Activated naive CD4-positive, alpha-beta T cell treated with Interleukin-2 at 50 U/mL for 16 hours (primary cell): ENCODE data around the gene HLX.

Source experiments
- DNase-seq: peaks from one replicate; pipeline ENCODE4 v3.0.0-alpha.2; 2020

Gene HLX

DNA sequence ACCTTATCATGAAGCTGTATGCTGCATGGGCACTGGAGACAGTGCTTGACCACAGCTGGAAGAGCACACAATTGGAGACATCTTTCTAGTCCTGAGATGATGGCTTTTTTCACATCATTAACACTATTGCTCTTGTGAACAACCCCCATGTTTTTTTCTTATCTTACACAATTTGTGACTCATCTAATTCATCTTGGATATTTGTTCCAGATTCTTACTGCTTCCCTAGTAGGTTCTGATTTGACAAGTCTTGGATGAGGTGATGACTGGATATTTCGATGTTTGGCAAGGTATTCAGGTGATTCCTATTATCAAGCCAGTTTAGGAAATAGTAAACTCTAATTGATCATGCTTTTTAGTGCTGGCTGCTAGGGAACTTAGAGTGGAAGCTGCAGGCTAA lies 23.7 kb downstream of the HLX start:
- DNase-seq: no peak

- no peak for DNase-seq
Measured at GRCh38 chr1:220904876-220905275, 25.6 kb downstream of the HLX start.

GRCh38 chr1:220905650-220906560 lies 26.7 kb downstream of the HLX start:
- DNase-seq: no peak

DNA sequence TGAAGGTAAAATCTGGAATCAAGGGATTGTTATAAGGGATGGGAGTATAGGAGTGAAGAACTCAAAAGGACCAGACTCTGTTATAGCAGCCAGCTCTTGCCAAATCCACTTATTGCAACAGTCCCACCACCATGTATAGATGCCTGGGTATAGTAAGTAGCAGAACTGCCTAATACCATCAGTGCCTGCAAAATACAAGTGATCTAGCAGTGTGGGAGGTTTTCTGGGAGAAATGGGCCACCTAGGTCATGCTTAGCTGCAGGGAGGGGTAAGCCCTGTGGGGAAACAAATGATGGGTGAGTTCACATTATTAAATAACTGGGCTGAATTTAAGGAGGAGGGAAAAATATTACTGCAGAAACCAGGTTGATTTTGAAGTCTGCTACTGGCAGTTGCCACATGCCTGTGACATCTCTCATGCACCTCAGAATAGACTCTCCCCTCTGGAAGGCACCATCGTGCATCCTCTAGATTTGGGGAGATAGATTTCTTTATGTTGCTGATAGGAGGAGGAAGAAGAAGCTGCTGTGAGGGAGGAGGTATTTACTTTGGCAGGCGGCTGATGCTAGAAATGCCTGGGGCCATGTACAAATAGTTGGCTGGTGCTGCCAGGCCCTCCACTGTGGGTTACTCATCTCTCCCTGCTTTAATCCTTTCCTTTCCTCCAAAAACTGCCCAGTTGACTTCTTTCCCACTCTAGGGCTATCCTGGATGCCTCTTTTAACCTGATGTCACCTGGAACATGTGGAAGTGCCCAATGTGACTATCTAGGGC lies 27.5 kb downstream of the HLX start:
- DNase-seq: no peak

DNA sequence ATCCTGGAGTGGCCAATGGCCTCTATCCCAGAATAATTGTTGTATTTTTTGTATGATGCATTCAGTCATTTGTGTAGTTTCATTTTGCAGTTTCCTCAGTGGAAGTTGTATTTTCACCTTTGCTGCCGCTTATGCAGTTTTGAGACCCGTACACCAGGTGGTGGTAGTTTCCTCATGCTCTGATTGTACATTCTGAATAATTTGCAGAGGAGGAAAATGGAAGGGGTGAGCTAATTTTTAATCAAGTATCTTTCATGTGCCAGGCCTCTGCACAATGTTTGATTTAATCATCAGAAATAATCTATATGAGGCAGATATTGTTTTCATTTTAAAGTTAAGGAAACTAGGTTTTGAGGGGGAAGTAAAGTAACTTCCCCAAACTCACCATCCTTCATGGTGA lies 29.5 kb downstream of the HLX start:
- no peak for DNase-seq

DNA sequence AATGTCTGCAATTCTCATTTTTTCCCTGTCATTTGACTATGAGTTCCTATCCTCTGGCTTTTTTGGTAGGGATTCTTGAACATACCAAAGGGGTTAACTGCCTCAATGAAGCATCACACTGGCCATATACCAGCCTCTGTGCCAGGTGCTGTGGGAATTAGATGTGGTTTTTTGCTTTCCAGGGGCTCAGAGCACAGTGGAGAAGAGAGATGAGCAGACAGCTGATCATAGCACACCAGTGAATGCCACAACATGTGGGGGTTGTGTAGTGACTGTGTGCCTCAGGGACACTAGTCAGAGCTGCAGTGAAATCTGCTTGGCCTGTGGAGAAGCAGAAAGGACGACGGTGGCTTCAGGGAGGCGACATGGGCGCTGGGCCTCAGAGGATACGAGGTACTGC lies 30.8 kb downstream of the HLX start:
- no peak for DNase-seq

GRCh38 chr1:220914283-220915116 lies 35.3 kb downstream of the HLX start:
- DNase-seq: no peak

DNA sequence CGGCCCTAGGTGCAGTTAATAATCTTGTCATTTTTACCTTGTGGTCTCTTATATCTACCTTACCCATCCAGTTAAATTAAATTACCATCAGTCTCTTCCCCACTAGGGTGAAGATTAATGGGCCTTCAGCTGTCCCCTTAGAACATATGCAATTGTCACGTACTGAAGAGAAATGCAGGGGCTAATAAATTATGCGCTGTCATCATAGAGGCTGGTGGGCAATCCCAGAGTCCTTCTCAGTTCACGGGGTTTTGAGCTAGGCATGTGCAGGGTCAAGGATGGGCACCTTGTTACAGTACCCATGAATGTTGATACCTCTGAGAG lies 35.8 kb downstream of the HLX start:
- no peak for DNase-seq

DNA sequence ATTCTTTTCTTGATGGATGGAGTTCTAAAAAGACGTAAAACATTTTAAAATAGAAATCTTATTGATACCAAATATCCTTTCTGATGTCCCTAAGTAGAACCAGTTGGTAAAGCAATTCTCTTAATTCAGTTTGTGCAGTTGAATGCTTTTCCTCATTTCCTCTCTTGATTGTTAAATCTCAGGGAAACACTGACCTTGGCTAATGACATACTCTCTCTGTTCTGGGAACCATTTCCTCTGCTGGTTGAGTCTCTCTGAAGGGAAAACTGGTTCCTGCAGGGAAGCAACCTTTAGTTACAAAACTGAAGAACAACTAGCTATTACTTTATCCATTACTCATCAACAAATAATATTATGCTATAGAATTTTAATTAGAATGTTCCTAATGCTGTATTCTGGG lies 36.7 kb downstream of the HLX start:
- DNase-seq: no peak

DNA sequence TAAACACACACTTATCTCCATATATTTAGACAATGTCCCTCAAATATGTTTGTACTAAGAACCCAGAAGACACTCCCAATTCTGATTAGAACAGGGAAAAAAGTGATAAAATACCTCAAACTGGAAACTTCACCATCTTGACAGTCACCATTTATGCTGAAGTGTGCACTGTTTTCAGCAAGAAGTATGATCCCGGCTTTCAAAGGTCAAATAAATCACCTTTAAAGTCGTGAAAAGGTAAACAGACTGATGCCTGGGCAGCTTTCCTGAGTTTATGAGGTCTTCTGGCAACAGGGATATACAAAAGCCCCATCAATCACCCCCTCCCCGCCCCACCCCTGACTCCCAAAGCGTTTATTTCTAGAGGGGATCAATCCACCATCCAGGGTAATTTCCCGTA lies 37.9 kb downstream of the HLX start:
- DNase-seq: no peak

DNA sequence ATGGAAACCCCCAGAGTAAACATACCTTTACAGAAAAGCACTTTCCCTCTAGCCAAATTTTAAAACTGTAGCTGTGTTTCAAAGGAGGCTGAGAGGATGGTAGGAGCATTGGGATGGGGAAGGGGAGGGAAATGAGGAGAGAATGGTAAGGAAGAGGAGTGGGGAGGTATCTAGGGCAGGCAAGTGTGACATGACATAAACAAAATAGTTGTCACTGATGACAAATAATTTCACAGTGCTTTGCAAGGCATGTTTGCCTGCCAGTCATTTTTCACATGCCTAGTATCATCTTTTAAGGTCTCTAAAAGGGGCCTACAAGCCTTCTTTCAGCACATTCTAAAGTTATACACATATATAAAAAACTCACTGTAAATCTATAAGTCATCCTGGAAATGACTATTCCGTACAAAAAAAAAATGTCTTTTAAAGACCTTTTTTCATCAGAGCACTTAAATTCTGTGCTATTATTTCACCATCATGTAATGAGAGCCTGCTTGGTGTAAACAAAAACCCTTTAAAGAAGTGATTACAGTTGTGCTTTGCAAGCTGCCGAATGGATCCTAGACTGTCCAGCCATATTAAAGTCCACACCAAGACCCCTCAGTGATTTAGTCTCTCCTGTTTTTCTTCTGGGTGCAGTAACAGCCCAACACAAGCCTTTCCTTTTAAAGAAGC lies 38.4 kb downstream of the HLX start:
- DNase-seq: no peak

- DNase-seq: no peak
Measured at GRCh38 chr1:220918285-220918951, 39.2 kb downstream of the HLX start.

GRCh38 chr1:220920967-220921366 lies 41.7 kb downstream of the HLX start:
- DNase-seq: no peak

DNA sequence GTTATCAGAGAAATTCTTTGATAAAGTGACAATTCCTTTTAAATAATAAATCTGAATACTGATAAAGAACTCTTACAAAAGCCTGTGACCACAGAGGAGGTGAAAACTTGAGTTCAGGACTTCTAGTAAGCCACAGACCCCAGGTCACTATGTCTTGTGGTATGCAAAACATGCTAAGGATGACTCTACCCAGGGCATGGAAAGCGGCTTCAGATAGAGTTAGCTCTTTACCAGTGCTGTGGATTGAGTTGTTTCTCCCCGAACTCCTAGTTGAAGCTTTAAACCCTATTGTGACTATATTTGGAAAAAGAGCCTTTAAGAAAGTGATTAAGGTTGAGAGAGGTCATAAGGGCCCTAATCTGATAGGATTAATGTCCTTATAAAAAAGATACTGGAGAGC lies 42.3 kb downstream of the HLX start:
- no peak for DNase-seq

DNA sequence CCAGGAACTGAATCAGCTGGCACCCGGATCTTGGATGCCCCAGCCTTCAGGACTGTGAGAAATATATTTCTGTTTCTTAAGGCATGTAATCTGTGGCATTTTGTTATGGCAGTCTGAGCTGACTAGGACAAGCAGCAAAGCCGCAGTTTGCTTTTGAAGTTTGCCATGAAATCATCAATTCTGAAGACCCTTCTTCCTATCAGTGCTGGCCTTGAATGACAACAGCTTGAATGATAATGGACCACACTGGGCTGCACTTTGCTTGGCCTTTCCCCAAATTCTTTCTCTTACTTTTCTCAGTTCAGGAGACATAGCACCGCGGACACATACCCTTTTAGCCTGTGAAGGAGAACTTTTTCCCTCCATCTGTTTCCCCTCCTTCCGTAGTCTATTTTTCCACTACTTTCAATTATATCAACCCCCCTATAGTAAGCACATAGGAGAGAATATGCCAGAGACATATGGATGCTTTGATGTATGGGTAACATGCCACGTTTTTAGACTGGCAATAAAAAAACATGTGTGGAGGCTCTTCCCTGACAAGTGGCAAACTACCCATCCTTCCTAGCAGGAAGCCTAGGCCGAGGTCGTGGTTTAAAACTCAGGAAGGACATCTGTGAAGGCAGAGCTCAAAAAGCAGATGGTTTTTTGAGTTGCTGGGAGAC lies 42.9 kb downstream of the HLX start:
- no peak for DNase-seq

GRCh38 chr1:220922951-220923350 lies 43.7 kb downstream of the HLX start:
- no peak for DNase-seq

GRCh38 chr1:220924331-220924970 lies 45.2 kb downstream of the HLX start:
- DNase-seq: no peak

DNA sequence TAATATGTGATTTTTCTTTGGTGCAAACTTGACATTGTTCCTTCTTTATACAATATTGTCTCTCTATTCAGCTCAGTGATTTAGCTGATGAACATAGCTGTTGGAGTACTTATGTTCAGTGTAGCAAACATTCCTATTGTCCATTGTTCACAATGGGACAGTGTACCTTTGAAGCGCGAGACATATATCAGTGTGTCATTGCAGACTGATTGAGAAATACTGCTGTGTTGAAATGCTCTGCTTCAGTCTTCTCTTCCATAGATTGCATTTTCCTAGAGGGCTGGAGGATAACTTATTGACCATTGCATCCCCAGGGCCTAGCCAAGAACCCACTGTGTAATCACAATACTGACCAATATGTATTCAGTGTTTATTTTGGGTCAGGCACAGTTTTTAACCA lies 46.5 kb downstream of the HLX start:
- DNase-seq: no peak

- DNase-seq: no peak
Measured at GRCh38 chr1:220926146-220926545, 46.9 kb downstream of the HLX start.

DNA sequence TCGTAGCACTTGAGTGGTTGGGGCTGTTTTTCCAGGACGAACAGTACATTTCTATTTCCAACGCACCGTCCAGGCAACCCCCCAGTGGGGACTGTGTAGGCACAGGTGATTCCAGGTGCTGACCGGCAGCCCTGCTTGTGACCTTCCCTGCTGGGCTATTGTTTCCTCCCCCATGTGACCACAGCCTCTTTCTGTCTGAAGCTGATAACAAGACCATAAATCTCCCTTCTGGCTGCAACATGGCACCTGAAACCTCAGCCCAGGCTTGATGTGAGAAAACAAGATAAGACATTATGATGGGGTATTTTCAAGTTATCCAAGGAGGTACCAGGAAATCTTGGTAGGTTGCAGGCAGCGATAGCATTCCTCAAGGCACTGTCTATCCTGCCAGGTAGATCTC lies 48.2 kb downstream of the HLX start:
- no peak for DNase-seq

GRCh38 chr1:220928320-220928719 lies 49.1 kb downstream of the HLX start:
- no peak for DNase-seq
